Endothelial cell of umbilical vein (primary cell): Measurements from ENCODE around the gene ATPAF1.

Experiments
- CTCF ChIP-seq, 2 donors: IDR thresholded peaks; 1 replicate in 1 of 2; 2 replicates in 1 of 2; pipeline ENCODE4 v1.5.1; 2011; ENCODE audit warnings: low read length in 2 of 2, mild to moderate bottlenecking in 2 of 2, moderate library complexity in 2 of 2, control low read depth in 1 of 2, inconsistent platforms in 1 of 2, low read depth in 1 of 2; ENCODE audit not compliant: insufficient read depth in 1 of 2; ENCODE audit errors: extremely low read depth in 1 of 2
- EZH2 ChIP-seq: IDR thresholded peaks from 2 replicates; pipeline ENCODE4 v1.6.1; 2012; ENCODE audit warnings: borderline replicate concordance, low read depth, mild to moderate bottlenecking, moderate library complexity, low read length, inconsistent platforms; ENCODE audit not compliant: severe bottlenecking
- FOS ChIP-seq: IDR thresholded peaks from 2 replicates; pipeline ENCODE4 v1.6.1; 2011; ENCODE audit warnings: mild to moderate bottlenecking, low read length, moderate library complexity, borderline replicate concordance; ENCODE audit not compliant: insufficient read depth
- POLR2A ChIP-seq: IDR thresholded peaks from 2 replicates; pipeline ENCODE4 v1.6.1; 2012; ENCODE audit warnings: low read depth, mild to moderate bottlenecking, control low read depth, low read length
- POLR2AphosphoS5 ChIP-seq: IDR thresholded peaks from 2 replicates; pipeline ENCODE4 v1.6.1; 2012; ENCODE audit warnings: low read depth, mild to moderate bottlenecking, control low read depth, low read length, moderate library complexity; ENCODE audit not compliant: insufficient read depth
- TF ChIP-seq, protein P1 (sequence below): IDR thresholded peaks from 2 replicates; pipeline ENCODE4 v1.6.1; 2011; ENCODE audit not compliant: insufficient read depth, insufficient read length

GRCh38 chr1:46601257-46602007 is 66.7 kb downstream of the ATPAF1 start:
- TF ChIP-seq, protein P1, sequence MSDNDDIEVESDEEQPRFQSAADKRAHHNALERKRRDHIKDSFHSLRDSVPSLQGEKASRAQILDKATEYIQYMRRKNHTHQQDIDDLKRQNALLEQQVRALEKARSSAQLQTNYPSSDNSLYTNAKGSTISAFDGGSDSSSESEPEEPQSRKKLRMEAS: no peak
- TF ChIP-seq POLR2A (no peak), CTCF (IDR thresholded peaks at IDR 0.05; ENCODE audit: extremely low read depth in 1 of 2, insufficient read depth in 1 of 2, low read depth in 1 of 2, low read length in 2 of 2) (no peak), POLR2AphosphoS5 (no peak), EZH2 (no peak), FOS (no peak)
